Heart right ventricle (tissue), 16 donors: Measurements from ENCODE around the gene BRF1. TPM values are rescaled to one million over a fixed set of nuclear protein-coding genes. Genes with fewer than 3 reads are reported as not detected.

Source experiments
- ATAC-seq, 8 donors: fragments of 200-7000 bp; cut with Tn5 transposase; one replicate each; pipeline ENCODE4 v1.9.1; 2020; ENCODE audit warnings: mild to moderate bottlenecking in 8 of 8, moderate library complexity in 8 of 8, moderate number of reproducible peaks in 1 of 8
- DNase-seq, 2 donors: peaks; one replicate each; pipeline ENCODE4 v3.0.0-alpha.2; 2020
- H3K27ac ChIP-seq, 10 donors: fragments of 200-600 bp; sonication (generic) in 2 of 10; one replicate each; pipeline versions ENCODE4 v1.5.0 to v1.8.0; 2020 to 2022; ENCODE audit warnings: mild to moderate bottlenecking in 3 of 10
- H3K27me3 ChIP-seq, 7 donors: fragments of 200-600 bp; one replicate each; pipeline ENCODE4 v1.8.0; 2021 to 2022; ENCODE audit warnings: mild to moderate bottlenecking in 2 of 7
- H3K36me3 ChIP-seq, 9 donors: fragments of 200-600 bp; sonication (generic) in 1 of 9; one replicate each; pipeline versions ENCODE4 v1.5.0 to v1.8.0; 2020 to 2022; ENCODE audit warnings: mild to moderate bottlenecking in 2 of 9
- H3K4me1 ChIP-seq, 9 donors: fragments of 200-600 bp; sonication (generic) in 1 of 9; one replicate each; pipeline versions ENCODE4 v1.5.0 to v1.8.0; 2020 to 2022; ENCODE audit warnings: mild to moderate bottlenecking in 4 of 9
- H3K4me3 ChIP-seq, 10 donors: fragments of 200-600 bp; sonication (generic) in 2 of 10; one replicate each; pipeline versions ENCODE4 v1.5.0 to v1.8.0; 2020 to 2022; ENCODE audit warnings: mild to moderate bottlenecking in 7 of 10, moderate library complexity in 2 of 10
- H3K9me3 ChIP-seq, 11 donors: fragments of 200-600 bp in 10 of 11; sonication (generic) in 2 of 11; one replicate each; pipeline versions ENCODE4 v1.5.0 to v1.8.0; 2013 to 2022; ENCODE audit warnings: mild to moderate bottlenecking in 2 of 11, control low read depth in 1 of 11, moderate library complexity in 1 of 11
- WGBS, 2 donors: extraction: QIAGEN DNeasy Blood & Tissue Kit; methylation state at CpG; one replicate each; pipeline ENCODE4 v1.1.7; 2013; ENCODE audit warnings: inconsistent platforms in 1 of 2; 5-methylcytosine and 5-hydroxymethylcytosine counted together
- intact Hi-C, 10 donors: fragments of 100-400 bp; cut with DNase I; formaldehyde crosslinking; loops; one replicate each; pipeline versions ENCODE4 v1.11.1 to v1.14.2; 2022
- polyA plus RNA-seq, 2 donors: library from polyadenylated mRNA; stranded (reverse); fragments of 200-250 nt; gene quantifications; one replicate each; pipeline ENCODE4 v1.2.3, GENCODE V29; 2013
- total RNA-seq, 10 donors: library from RNA; stranded (reverse); fragmentation: NEBNext Ultra II Directional in 3 of 10; extraction: Animal tissue kit (Norgen Biotek cat#: 25700) in 3 of 10; gene quantifications; one replicate each; pipeline versions ENCODE4 v1.2.1 to v1.2.4, GENCODE V29; 2021 to 2023
- TF ChIP-seq, protein P1 (sequence below), 9 donors: fragments of 200-600 bp; sonication (generic) in 2 of 9; IDR thresholded peaks; one replicate each; pipeline versions ENCODE4 v1.5.0 to v1.8.0; 2021 to 2022; ENCODE audit warnings: antibody characterized with exemption in 9 of 9, mild to moderate bottlenecking in 5 of 9, moderate library complexity in 1 of 9
- donor health status: Arrhythmogenic right ventricular cardiomyopathy.
- donor health status: ischemic (EF 13 %, LVEDD 7.1; RV severe dilation, severe dysfunction).
- donor health status: healthy with polysubstance abuse.
- donor health status: DM: no; HTN: yes; CAD: no.
- donor health status: DM: no; HTN: no; CAD: no.
- donor health status: ischemic (EF 25% LVEDD 6.9; RV normal size, moderate dysfunction).
- donor health status: ischemic (EF 25% LVEDD 5.7; RV mildly dilated, moderate dysfunction).
- donor health status: healthy.
- donor health status: DM: yes; HTN: yes; CAD: no.
- donor health status: Ischemic cardiomyopathy.
- donor health status: ischemic (EF 35%, LVEDD 5.7; RV mildly dilated, moderate dysfunction).
- donor health status: nonischemic (EF 11% LVEDD 7.7; RV severe dilation, severe dysfunction).
- donor health status: DM: yes; HTN: yes; CAD: no.
- donor health status: PGD.
- donor health status: ischemic (EF 29% LVEDD 5.4; RV normal size, mild dysfunction).
- donor health status: nonischemic (EF 23%, LVEDD 6.1; RV moderate dilation, normal function).

The BRF1 gene
- total and polyA plus RNA-seq, 12 donors: 12.7 to 30.8 (median 16.2) TPM

DNA sequence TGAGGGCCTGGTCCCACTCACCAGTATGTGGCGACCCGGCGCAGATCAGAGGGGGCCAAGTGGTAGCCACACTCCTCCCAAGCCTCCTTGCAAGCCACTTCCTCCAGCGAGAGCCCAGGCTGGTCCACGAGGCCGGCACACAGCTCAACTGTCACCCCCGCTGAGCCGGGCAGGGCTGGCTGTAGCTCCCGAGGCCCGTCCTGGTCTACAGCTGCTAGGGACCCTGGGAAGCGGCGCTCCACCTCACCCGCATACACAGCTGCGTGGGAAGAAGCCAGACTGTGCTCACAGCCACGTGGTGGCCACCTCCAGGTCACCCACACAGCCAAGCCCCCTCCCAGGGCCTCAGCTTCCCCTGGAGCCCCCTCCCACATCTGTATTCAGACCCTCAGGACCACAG is 124.3 kb downstream of the BRF1 start:
- no peak for ATAC-seq
- WGBS, 2 donors: 86 to 88% methylated on average over 15 of the region's 15 CpGs
- intact Hi-C loops: no loop called here

DNA sequence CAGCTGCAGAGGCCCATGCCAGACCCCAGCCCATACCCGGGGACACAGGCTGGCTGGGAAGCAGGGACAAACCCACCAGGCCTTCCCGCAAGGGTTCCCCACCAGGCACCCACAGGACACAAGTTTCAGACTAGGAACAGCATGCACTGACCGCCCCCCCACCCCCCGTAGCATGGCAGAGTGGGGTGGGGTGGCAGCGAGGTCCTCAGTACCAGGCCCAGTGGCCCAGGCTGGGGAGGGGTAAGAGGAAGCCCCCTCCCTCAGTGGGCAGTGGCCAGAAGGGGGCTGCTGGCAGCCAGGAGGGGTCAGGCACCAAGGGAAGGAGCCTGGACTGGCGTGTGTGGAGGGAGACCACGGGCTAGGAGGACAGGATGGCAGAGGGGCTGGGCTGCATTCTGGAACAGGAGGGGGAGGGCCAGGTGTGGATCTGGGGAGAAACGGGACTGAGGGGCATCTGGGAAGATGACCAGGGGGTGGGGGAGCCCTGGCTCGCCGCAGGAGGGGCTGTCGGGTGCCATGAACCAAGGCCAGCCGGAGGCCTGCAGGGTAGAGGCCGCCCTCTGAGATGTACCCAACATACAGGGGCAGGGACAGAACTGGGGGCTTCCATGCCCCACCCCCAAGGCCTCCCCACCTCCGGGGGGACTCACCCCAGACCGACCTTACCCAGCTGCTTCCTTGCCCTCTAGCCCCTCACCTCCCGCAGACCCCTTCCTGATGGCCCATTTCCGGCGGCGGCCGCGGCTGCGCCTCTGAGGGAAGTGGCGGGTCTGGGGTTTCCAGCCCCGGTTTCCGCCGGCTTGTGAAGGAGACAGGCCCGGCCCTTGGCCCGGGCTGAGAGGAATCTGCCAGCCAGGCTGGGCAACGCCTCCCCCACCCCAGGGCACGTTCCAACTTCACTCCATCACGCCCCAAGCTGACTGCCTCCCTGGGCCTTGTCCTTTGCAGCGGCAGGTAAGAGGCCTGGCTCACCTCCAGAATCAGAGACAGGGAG is 126.6 kb downstream of the BRF1 start:
- H3K27ac ChIP-seq: no peak overlapping the region
- H3K9me3 ChIP-seq: no peaks in the 10 kb centered on the region
- 80 to 84% methylated on average over 29 to 32 of the region's 32 CpGs for WGBS, 2 donors
- DNase-seq (no peak), ATAC-seq (no peak)
- TF ChIP-seq, protein P1, sequence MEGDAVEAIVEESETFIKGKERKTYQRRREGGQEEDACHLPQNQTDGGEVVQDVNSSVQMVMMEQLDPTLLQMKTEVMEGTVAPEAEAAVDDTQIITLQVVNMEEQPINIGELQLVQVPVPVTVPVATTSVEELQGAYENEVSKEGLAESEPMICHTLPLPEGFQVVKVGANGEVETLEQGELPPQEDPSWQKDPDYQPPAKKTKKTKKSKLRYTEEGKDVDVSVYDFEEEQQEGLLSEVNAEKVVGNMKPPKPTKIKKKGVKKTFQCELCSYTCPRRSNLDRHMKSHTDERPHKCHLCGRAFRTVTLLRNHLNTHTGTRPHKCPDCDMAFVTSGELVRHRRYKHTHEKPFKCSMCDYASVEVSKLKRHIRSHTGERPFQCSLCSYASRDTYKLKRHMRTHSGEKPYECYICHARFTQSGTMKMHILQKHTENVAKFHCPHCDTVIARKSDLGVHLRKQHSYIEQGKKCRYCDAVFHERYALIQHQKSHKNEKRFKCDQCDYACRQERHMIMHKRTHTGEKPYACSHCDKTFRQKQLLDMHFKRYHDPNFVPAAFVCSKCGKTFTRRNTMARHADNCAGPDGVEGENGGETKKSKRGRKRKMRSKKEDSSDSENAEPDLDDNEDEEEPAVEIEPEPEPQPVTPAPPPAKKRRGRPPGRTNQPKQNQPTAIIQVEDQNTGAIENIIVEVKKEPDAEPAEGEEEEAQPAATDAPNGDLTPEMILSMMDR (IDR thresholded peaks at IDR 0.05): no peak
- H3K4me1 ChIP-seq: peaks cover 15 to 34% (median 22%) of the 10 kb centered on the region in 9 donors
- H3K4me3 ChIP-seq: no peak overlapping the region
- H3K36me3 ChIP-seq: no peaks in the 10 kb centered on the region
- intact Hi-C loops: loop anchor here in 1 of 10 donors (5.0 kb wide), 1 partner anchor 82 kb away; no protein-coding TSS in a partner anchor
- peaks cover 0 to 24% (median 0%) of the 10 kb centered on the region in 7 donors for H3K27me3 ChIP-seq

More for the DNA sequence above, 124.3 kb downstream of the BRF1 start:
- H3K4me3 ChIP-seq: no peak overlapping the region
- H3K9me3 ChIP-seq: no peaks in the 10 kb centered on the region
- peaks cover 3 to 21% (median 9%) of the 10 kb centered on the region in 9 donors for H3K4me1 ChIP-seq
- TF ChIP-seq, protein P1 (IDR thresholded peaks at IDR 0.05): no peak
- no peak overlapping the region for H3K27ac ChIP-seq
- no peak for DNase-seq
- H3K27me3 ChIP-seq: peaks cover 0 to 11% (median 0%) of the 10 kb centered on the region in 7 donors
- H3K36me3 ChIP-seq: no peaks in the 10 kb centered on the region

- TF ChIP-seq, protein P1 (IDR thresholded peaks at IDR 0.05): no peak
- Histone ChIP-seq H3K4me1 (peaks cover 18 to 38% (median 25%) of the 10 kb centered on the region in 9 donors), H3K4me3 (no peak overlapping the region), H3K27me3 (peaks cover 0 to 28% (median 0%) of the 10 kb centered on the region in 7 donors), H3K36me3 (no peaks in the 10 kb centered on the region), H3K27ac (no peak overlapping the region), H3K9me3 (no peaks in the 10 kb centered on the region)
- no peak for ATAC-seq
- no peak for DNase-seq
- 92 to 95% methylated on average over 13 of the region's 13 CpGs for WGBS, 2 donors
- intact Hi-C loops: loop anchor here in 1 of 10 donors (5.0 kb wide), 1 partner anchor 81 kb away; no protein-coding TSS in a partner anchor
Measured at GRCh38 chr14:105173145-105173544, 127.7 kb downstream of the BRF1 start.

GRCh38 chr14:105172476-105172875 is 128.3 kb downstream of the BRF1 start:
- intact Hi-C loops: loop anchor here in 1 of 10 donors (5.0 kb wide), 1 partner anchor 80 kb away; no protein-coding TSS in a partner anchor
- 67 to 69% methylated on average over 7 of the region's 7 CpGs for WGBS, 2 donors
- no peak overlapping the region for H3K4me3 ChIP-seq

More at GRCh38 chr14:105172476-105172875, 128.3 kb downstream of the BRF1 start:
- no peak for DNase-seq
- Histone ChIP-seq H3K4me1 (peaks cover 18 to 41% (median 25%) of the 10 kb centered on the region in 9 donors), H3K27ac (no peak overlapping the region), H3K27me3 (peaks cover 0 to 33% (median 0%) of the 10 kb centered on the region in 7 donors), H3K9me3 (no peaks in the 10 kb centered on the region), H3K36me3 (no peaks in the 10 kb centered on the region)
- TF ChIP-seq, protein P1 (IDR thresholded peaks at IDR 0.05): no peak
- ATAC-seq: no peak
